Neural cell (in vitro differentiated cells): ENCODE measurements around the gene MUSTN1. TPM values are rescaled to one million over a fixed set of nuclear protein-coding genes. Genes with fewer than 3 reads are reported as not detected.

Experiments
- H2AFZ ChIP-seq: fragments of 200-600, 300-800 bp; sonication (generic), shearing (Covaris generic); 2 replicates; pipeline ENCODE4 v1.6.0; 2014; ENCODE audit warnings: low read depth, mild to moderate bottlenecking, antibody characterized with exemption, low read length, moderate library complexity
- H3F3A ChIP-seq: fragments of 200-600 bp; shearing (Covaris generic); 2 replicates; pipeline ENCODE4 v1.6.1; 2016; ENCODE audit warnings: mild to moderate bottlenecking, moderate library complexity, mixed read lengths, antibody characterized with exemption, low read length; ENCODE audit not compliant: insufficient read depth, poor library complexity, severe bottlenecking
- H3K27ac ChIP-seq: fragments of 200-600, 300-800 bp; sonication (generic), shearing (Covaris generic); 2 replicates; pipeline ENCODE4 v1.5.1; 2014; ENCODE audit warnings: mild to moderate bottlenecking, low read length, moderate library complexity
- H3K27me3 ChIP-seq: fragments of 300-800, 200-600 bp; sonication (generic), shearing (Covaris generic); 2 replicates; pipeline ENCODE4 v1.6.0; 2014; ENCODE audit warnings: mild to moderate bottlenecking, low read depth, low read length, moderate library complexity; ENCODE audit not compliant: insufficient read depth
- H3K36me3 ChIP-seq: fragments of 300-800, 200-600 bp; sonication (generic), shearing (Covaris generic); 2 replicates; pipeline ENCODE4 v1.5.1; 2014; ENCODE audit warnings: mild to moderate bottlenecking, antibody characterized with exemption, low read length, moderate library complexity; ENCODE audit not compliant: insufficient read depth
- H3K4me2 ChIP-seq: fragments of 300-800, 200-600 bp; sonication (generic), shearing (Covaris generic); 2 replicates; pipeline ENCODE4 v1.6.0; 2014; ENCODE audit warnings: mild to moderate bottlenecking, low read length
- H3K4me3 ChIP-seq: fragments of 300-800, 200-600 bp; sonication (generic), shearing (Covaris generic); 2 replicates; pipeline ENCODE4 v1.5.1; 2014; ENCODE audit warnings: mild to moderate bottlenecking, low read length, moderate library complexity
- H3K79me2 ChIP-seq: fragments of 200-600 bp; shearing (Covaris generic); replicated peaks from 2 replicates; pipeline ENCODE4 v1.6.0; 2014; ENCODE audit warnings: mild to moderate bottlenecking, low read length, moderate library complexity; ENCODE audit not compliant: insufficient read depth
- H3K9ac ChIP-seq: fragments of 300-800, 200-600 bp; sonication (generic), shearing (Covaris generic); 2 replicates; pipeline ENCODE4 v1.6.1; 2016; ENCODE audit warnings: mild to moderate bottlenecking, low read length, mixed read lengths
- H3K9me2 ChIP-seq: fragments of 200-600 bp; shearing (Covaris generic); 2 replicates; pipeline ENCODE4 v1.6.1; 2016; ENCODE audit warnings: mild to moderate bottlenecking, low read length, mixed read lengths; ENCODE audit not compliant: insufficient read depth
- H3K9me3 ChIP-seq: fragments of 200-600, 300-800 bp; sonication (generic), shearing (Covaris generic); 2 replicates; pipeline ENCODE4 v1.6.1; 2016; ENCODE audit warnings: mild to moderate bottlenecking, mixed run types, low read length, moderate library complexity, mixed read lengths
- H4K20me1 ChIP-seq: fragments of 200-600 bp; shearing (Covaris generic); 2 replicates; pipeline ENCODE4 v1.6.1; 2016; ENCODE audit warnings: mild to moderate bottlenecking, mixed run types; ENCODE audit not compliant: insufficient read depth
- CTCF ChIP-seq: fragments of 450-650 bp; IDR thresholded peaks from 2 replicates; pipeline ENCODE4 v1.5.1; 2014; ENCODE audit warnings: antibody characterized with exemption, mild to moderate bottlenecking, moderate library complexity; ENCODE audit not compliant: poor library complexity, severe bottlenecking
- EP300 ChIP-seq: fragments of 450-650 bp; conservative IDR thresholded peaks from 2 replicates; pipeline ENCODE4 v1.6.1; 2014; ENCODE audit warnings: antibody characterized with exemption, mild to moderate bottlenecking, moderate library complexity; ENCODE audit not compliant: poor library complexity, severe bottlenecking
- EZH2 ChIP-seq: fragments of 200-600, 300-800 bp; shearing (Covaris generic), sonication (generic); IDR thresholded peaks from 2 replicates; pipeline ENCODE4 v1.6.1; 2014; ENCODE audit warnings: antibody characterized with exemption, low read length, borderline replicate concordance, mild to moderate bottlenecking; ENCODE audit not compliant: insufficient read depth, poor library complexity, severe bottlenecking
- MXI1 ChIP-seq: fragments of 450-650 bp; conservative IDR thresholded peaks from 2 replicates; pipeline ENCODE4 v1.6.1; 2014; ENCODE audit warnings: antibody characterized with exemption, mild to moderate bottlenecking; ENCODE audit not compliant: poor library complexity, severe bottlenecking
- POLR2AphosphoS5 ChIP-seq: IDR thresholded peaks from 2 replicates; pipeline ENCODE4 v1.6.1; 2012
- RAD21 ChIP-seq: fragments of 450-650 bp; conservative IDR thresholded peaks from 2 replicates; pipeline ENCODE4 v1.6.1; 2014; ENCODE audit warnings: antibody characterized with exemption, mild to moderate bottlenecking, moderate library complexity
- REST ChIP-seq: IDR thresholded peaks from 2 replicates; pipeline ENCODE4 v1.6.1; 2012; ENCODE audit warnings: borderline replicate concordance
- SMC3 ChIP-seq: fragments of 450-650 bp; conservative IDR thresholded peaks from 2 replicates; pipeline ENCODE4 v1.6.1; 2014; ENCODE audit warnings: antibody characterized with exemption, mild to moderate bottlenecking, moderate library complexity; ENCODE audit not compliant: poor library complexity
- TAF1 ChIP-seq: IDR thresholded peaks from 2 replicates; pipeline ENCODE4 v1.6.1; 2012; ENCODE audit warnings: low read depth
- polyA plus RNA-seq: library from polyadenylated mRNA; depleted of rRNA; stranded (reverse); fragments of >200 nt; gene quantifications from 2 replicates; pipeline ENCODE4 v1.2.3, GENCODE V29; 2014

The MUSTN1 gene
- polyA plus RNA-seq, 1 donor from 2014 or later = not detected

- H3K4me3 ChIP-seq = no peak overlapping the region
- TF ChIP-seq TAF1 = no peak
- TF ChIP-seq MXI1 = no peak
- TF ChIP-seq CTCF = no peak
- TF ChIP-seq EP300 = no peak
- no peak for TF ChIP-seq POLR2AphosphoS5
- TF ChIP-seq SMC3 = no peak
- no peak for TF ChIP-seq EZH2
- TF ChIP-seq REST = no peak
- TF ChIP-seq RAD21 = no peak
- no peak overlapping the region for H3K9ac ChIP-seq
- H3K36me3 ChIP-seq = no peaks in the 10 kb centered on the region
- H3F3A ChIP-seq = no peaks in the 10 kb centered on the region
- H2AFZ ChIP-seq = no peak overlapping the region
- no peaks in the 10 kb centered on the region for H3K79me2 ChIP-seq
- H3K4me2 ChIP-seq = no peak overlapping the region
- no peaks in the 10 kb centered on the region for H3K9me2 ChIP-seq
- no peaks in the 10 kb centered on the region for H4K20me1 ChIP-seq
- no peaks in the 10 kb centered on the region for H3K9me3 ChIP-seq
- H3K27ac ChIP-seq = no peak overlapping the region
- no peaks in the 10 kb centered on the region for H3K27me3 ChIP-seq
These were observed 18.2 kb downstream of the MUSTN1 start for GRCh38 chr3:52816654-52817053.

- no peaks in the 10 kb centered on the region for H3K36me3 ChIP-seq
- H3K79me2 ChIP-seq = no peaks in the 10 kb centered on the region
- no peak overlapping the region for H3K4me2 ChIP-seq
- no peak overlapping the region for H3K4me3 ChIP-seq
- H3K9me2 ChIP-seq = no peaks in the 10 kb centered on the region
- no peak overlapping the region for H3K27ac ChIP-seq
- H3K27me3 ChIP-seq = no peaks in the 10 kb centered on the region
- TF ChIP-seq CTCF (no peak), SMC3 (no peak), REST (no peak), EP300 (no peak), POLR2AphosphoS5 (no peak), MXI1 (no peak), TAF1 (no peak), RAD21 (no peak), EZH2 (no peak)
- no peak overlapping the region for H3K9ac ChIP-seq
- no peaks in the 10 kb centered on the region for H3F3A ChIP-seq
- no peaks in the 10 kb centered on the region for H4K20me1 ChIP-seq
- H3K9me3 ChIP-seq = no peaks in the 10 kb centered on the region
- H2AFZ ChIP-seq = no peak overlapping the region
These were observed 18.6 kb downstream of the MUSTN1 start for GRCh38 chr3:52816199-52816598.
